Rectal smooth muscle tissue (tissue), 1 donor: ENCODE data around the gene ATF1.
"Not testable (repeated sequence)": the region's sequence is repeated elsewhere in the genome, so short reads cannot be mapped to it uniquely, and the experiment has no call there.

Source experiments
- H3K27ac ChIP-seq: one replicate; pipeline ENCODE4 v1.7.0; 2013; ENCODE audit warnings: low read depth, low read length, inconsistent platforms
- H3K27me3 ChIP-seq: one replicate; pipeline ENCODE4 v1.7.0; 2013; ENCODE audit warnings: low read length; ENCODE audit not compliant: control insufficient read depth, insufficient read depth
- H3K36me3 ChIP-seq: one replicate; pipeline ENCODE4 v1.7.0; 2013; ENCODE audit warnings: low read length; ENCODE audit not compliant: control insufficient read depth, insufficient read depth
- H3K4me1 ChIP-seq: one replicate; pipeline ENCODE4 v1.7.0; 2013; ENCODE audit warnings: low read length; ENCODE audit not compliant: control insufficient read depth, insufficient read depth
- H3K4me3 ChIP-seq: one replicate; pipeline ENCODE4 v1.7.0; 2013; ENCODE audit warnings: low read length
- H3K9ac ChIP-seq: one replicate; pipeline ENCODE4 v1.7.0; 2013; ENCODE audit warnings: low read length

ATF1 gene

DNA sequence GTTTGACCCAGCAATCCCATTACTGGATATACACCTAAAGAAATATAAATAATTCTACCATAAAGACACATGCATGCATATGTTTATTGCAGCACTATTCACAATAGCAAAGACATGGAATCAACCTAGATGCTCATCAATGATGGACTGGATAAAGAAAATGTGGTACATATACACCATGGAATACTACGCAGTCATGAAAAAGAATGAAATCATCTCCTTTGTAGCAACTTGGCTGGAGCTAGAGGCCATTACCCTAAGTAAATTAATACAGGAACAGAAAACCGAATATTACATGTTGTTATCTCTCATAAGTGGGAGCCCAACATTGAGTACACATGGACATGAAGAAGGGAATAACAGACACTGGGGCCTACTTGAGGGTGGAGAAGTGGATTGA lies 91.8 kb downstream of the ATF1 start:
- H3K4me3 ChIP-seq, H3K36me3 ChIP-seq, H3K27ac ChIP-seq, H3K27me3 ChIP-seq, H3K9ac ChIP-seq, H3K4me1 ChIP-seq: not testable (repeated sequence)

DNA sequence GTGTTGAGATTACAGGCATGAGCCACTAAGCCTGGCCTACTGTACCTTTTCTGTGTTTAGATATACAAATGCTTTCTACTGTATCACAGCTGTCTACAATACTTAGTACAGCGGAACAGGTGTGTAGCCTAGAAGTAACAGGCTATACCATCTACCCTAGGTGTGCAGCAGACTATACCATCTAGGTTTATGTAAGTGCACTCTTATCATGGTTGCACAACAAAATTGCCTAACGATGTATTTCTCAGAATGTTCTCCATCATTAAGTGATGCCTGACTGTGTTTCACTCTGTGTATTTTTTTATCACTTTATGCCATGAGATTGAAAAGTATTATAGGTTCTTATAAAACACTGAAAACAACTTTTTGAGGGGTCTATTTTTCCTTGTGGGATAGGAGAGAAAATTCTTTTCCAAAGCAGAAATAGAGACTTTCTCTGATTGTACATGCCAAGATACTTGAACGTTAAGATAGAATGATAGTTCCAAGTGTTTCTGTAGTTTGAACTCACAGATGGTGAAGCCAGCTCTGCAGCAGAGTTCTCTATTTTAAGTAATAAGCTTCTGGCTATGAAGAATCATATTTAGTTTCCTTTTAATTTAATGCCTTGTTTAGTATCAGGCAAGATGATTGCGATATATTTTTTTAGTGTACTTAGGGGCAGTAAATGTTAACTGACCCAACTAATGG lies 95.9 kb downstream of the ATF1 start:
- Histone ChIP-seq H3K36me3 (no peaks in the 10 kb centered on the region), H3K4me3 (no peak overlapping the region), H3K4me1 (no peaks in the 10 kb centered on the region), H3K27me3 (no peaks in the 10 kb centered on the region), H3K27ac (no peak overlapping the region), H3K9ac (no peak overlapping the region)

DNA sequence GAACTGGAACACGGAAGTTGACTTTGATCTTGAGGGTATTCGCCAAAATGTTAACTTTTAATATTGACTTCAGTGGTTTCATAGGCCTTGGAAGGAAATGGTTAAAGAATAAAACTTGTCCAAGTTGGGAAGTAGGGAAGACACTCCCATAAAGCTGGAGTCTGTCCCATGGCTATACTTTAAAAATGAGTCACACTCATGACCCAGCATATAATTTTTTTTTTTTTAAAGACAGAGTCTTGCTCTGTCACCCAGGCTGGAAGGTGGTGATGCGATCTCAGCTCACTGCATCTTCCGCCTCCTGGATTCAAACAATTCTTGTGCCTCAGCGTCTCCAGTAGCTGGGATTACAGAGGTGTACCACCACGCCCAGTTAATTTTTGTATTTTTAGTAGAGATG lies 98.4 kb downstream of the ATF1 start:
- no peaks in the 10 kb centered on the region for H3K36me3 ChIP-seq
- H3K4me3 ChIP-seq = no peak overlapping the region
- H3K27me3 ChIP-seq = no peaks in the 10 kb centered on the region
- H3K4me1 ChIP-seq = no peaks in the 10 kb centered on the region
- no peak overlapping the region for H3K9ac ChIP-seq
- no peak overlapping the region for H3K27ac ChIP-seq

DNA sequence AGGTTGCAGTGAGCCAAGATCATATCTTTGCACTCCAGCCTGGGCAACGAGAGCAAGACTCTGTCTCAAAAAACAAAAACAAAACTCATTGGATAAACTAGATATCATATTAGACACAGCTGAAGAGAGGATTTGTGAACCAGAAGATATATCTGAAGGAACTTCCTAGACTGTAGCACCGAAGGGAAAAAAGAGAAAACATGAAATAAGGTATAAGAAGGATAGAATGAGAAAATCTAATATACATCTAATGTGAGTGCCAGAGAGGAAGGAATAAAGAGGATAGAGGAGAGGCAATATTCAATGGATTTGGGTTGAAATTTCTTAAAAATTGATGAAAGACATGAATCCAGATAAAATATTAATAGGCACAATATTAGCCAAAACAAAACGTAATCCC lies 101.4 kb downstream of the ATF1 start:
- Histone ChIP-seq H3K9ac (no peak overlapping the region), H3K36me3 (no peaks in the 10 kb centered on the region), H3K27ac (no peak overlapping the region), H3K4me3 (no peak overlapping the region), H3K27me3 (no peaks in the 10 kb centered on the region), H3K4me1 (no peaks in the 10 kb centered on the region)

DNA sequence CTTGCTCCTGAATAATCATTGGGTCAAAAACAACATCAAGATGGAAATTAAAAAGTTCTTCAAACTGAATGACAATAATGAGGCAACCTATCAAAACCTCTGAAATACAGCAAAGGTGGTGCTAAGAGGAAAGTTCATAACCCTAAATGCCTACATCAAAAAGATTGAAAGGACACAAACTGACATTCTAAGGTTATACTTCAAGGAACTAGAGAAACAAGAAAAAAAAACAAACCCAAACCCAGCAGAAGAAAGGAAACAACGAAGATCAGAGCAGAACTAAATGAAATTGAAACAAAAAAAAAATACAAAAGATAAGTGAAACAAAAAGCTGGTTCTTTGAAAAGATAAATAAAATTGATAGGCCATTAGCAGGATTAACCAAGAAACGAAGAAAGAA lies 105.0 kb downstream of the ATF1 start:
- H3K27ac ChIP-seq, H3K4me3 ChIP-seq, H3K9ac ChIP-seq, H3K36me3 ChIP-seq, H3K4me1 ChIP-seq, H3K27me3 ChIP-seq: not testable (repeated sequence)
